Esophagus mucosa (tissue), 1 donor: ENCODE measurements around the gene ANAPC1. TPM values are rescaled to one million over a fixed set of nuclear protein-coding genes. Genes with fewer than 3 reads are reported as not detected.
"Not testable (repeated sequence)": the region's sequence is repeated elsewhere in the genome, so short reads cannot be mapped to it uniquely, and the experiment has no call there.

Experiments
- ATAC-seq: fragments of 200-7000 bp; cut with Tn5 transposase; one replicate; pipeline ENCODE4 v1.9.1; 2020
- total RNA-seq: library from RNA; stranded (reverse); gene quantifications from one replicate; pipeline ENCODE4 v1.2.4, GENCODE V29; 2023
- donor health status: DM: yes; HTN: yes; CAD: no.

The ANAPC1 gene
- 30.4 TPM for total RNA-seq

DNA sequence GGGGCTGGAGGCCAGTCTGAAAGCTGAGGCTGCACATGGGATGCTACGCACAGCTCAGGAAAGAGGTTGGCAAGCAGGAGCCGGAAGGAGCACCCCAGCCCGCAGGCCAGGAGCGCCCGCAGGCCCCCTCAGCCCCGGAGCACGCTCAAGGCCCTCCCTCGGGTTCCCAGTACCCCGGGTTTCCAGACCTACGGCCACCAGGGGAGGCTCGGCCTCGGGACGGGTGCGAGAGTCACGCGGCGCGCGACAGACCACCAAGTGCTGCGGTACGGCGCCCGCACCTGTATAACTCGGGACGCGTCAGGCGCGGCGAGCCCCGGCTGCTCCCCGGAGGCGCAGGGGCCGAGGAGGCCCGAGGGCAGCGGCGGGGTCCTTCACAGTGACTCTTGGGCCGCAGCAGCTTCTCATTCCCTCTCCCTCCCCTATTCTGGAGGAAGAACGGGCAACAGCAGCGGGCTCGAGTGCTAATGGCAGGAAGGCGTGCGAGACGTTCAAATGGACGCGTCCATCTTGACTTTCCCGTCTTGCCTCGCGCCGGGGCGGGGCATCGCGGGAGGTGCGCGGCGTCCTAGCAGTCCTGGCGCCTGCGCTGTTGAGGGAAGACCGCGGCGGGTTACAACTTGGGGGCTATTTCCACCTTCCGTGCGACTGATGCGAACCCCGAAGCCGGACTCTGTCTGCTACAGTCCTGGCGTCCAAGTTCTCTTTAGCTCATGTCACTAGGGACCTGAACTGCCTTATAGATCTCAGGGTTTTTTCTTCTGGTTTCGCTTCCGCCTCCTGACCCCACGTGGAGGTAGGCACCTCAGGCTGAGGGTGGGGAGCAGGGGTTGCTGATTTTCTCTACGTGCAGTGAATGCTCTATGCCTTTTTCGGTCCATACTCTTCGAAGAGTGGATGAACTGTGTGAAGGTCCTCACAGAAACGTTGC is at the start of gene ANAPC1:
Gene ANAPC1, minus strand, starts transcription at position 533 of the 931 bp plus-strand sequence. CDS start 3,368 bp downstream, outside the sequence.
- ATAC-seq, result peak; percentile 91

DNA sequence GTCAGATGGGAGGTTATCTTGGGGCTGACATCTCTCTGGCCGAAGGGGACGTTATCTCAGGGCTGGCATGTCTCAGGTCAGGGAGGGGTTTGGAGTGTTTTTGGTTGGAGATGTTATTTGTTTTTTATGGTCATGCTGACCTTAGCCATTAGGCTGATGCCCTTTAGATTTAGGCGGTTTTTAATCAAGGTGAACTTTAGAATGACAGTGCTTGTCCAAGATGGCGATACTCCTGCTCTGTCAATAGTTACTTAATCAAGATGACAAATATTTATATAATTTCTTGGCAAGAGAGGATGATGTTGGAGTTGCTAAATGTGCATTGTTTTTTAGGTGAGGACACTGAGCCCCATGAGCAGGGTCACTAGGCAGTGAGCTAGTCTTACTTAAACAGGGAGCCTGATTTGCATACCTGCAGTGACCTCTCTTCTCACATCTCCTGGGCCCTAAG is 48.9 kb upstream of the ANAPC1 start:
- no peak for ATAC-seq

DNA sequence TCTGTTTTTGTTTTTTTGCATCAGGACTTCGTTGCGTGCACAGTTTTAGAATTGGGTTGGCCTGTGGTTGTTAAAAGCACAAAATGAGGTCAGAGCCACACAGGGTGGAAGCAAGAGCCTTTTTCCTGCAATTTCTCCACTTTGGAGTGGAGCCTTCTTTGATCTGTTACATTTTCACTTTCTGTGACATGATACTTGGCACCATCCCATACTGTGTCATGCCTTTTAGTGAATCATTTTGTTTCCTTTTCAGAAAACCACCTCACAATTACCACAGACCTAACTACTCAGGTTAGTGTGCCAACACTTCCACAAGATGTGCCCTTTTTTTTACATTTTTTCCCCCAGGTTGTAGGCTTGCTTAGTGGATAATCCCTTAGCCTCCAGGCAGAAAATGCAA is 46.9 kb upstream of the ANAPC1 start:
- ATAC-seq, result peak; percentile 74

GRCh38 chr2:111930409-111930808 is 46.4 kb upstream of the ANAPC1 start:
- peak; percentile 10 for ATAC-seq

GRCh38 chr2:111927723-111928122 is 43.7 kb upstream of the ANAPC1 start:
- ATAC-seq, result no peak

DNA sequence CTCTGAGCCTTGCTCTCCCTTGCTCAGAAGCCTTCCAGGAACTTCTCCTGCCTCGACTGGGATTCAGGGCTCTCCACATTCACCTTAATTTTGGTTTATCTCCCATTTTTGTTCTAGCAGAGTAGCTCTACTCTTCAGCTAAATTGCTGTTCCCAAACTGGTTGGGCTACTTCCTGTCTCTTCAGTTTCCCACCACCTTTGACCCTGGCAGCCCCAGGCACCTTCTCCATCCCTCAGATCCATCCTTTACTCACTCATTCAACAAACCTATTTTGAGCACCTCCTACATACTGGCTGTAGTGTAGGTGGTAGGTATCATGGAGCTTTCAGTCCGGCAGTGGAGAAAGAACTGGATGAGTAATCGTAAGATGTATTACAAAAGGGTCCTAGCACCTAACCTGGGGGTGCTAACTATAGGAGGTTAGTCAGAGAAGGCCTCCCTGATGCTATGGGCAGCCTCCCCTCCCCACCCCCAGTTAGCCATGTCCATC is 40.7 kb upstream of the ANAPC1 start:
- no peak for ATAC-seq

DNA sequence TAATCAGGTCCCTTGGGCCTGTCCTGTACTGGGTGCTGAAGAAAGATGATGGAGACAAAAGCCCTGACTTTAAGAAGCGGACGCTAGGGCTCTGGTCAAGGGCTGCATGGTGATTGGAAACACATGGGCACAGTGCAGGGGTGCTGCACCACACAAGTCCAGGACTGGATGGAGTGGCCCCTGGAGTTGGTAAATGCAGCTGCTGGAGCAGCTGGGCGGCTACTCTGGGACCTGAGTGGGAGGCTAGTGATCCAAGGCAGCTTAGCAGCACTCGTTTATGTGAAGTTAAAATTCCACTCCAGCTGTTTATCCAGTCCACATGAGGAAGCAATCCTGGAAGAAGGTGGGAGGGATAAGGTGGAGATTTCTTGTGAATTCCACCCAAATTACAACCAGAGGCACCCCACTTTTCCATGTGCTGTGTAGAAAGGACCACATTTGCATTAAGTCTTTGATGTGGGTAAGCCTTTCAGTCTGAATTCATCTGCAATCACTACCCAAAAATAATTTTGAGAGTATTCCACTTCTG is 39.3 kb upstream of the ANAPC1 start:
- no peak for ATAC-seq

GRCh38 chr2:111919794-111920608 is 36.0 kb upstream of the ANAPC1 start:
- peak; percentile 58 for ATAC-seq

DNA sequence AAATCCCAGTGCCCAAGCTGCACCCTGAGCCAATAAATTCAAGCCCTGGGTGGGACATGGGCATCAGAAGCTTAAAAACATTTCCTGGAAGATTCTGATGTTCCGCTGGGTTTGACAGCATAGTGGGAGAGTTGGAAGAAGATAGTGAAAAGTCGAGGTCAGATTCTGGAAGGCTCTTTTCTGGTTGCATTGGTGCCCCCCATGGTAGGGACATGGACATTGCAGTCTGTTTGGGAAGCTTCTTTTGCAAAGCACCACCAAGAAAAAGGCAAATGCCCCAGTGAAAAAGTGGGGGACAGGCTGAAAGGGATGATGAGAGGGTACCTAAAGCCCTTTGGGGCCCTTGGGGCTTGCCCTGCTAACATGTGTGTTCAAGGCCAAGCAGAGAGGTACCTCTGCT is 35.4 kb upstream of the ANAPC1 start:
- ATAC-seq, result no peak

- ATAC-seq, result no peak
Observed at GRCh38 chr2:111918383-111918806, 34.4 kb upstream of the ANAPC1 start.

DNA sequence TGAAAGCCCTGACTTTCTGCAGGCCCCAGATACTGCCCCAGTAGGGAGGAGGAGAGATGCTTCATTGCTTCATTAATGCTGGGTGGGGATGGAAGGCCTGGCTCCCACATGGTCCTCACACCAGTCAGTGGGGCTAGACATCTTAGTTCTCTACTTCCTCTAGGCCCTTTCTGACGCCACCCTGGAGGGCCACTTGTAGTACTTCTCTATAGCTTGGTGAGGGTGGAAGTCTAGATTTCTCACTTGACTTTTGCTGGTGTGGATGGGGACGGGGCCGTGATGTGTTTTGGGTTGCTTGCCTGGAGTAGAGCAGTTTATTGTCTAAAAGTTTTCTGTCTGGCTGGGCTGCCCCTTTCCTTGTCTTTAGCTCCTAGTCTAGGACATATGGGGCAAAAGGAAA is 33.1 kb upstream of the ANAPC1 start:
- no peak for ATAC-seq

DNA sequence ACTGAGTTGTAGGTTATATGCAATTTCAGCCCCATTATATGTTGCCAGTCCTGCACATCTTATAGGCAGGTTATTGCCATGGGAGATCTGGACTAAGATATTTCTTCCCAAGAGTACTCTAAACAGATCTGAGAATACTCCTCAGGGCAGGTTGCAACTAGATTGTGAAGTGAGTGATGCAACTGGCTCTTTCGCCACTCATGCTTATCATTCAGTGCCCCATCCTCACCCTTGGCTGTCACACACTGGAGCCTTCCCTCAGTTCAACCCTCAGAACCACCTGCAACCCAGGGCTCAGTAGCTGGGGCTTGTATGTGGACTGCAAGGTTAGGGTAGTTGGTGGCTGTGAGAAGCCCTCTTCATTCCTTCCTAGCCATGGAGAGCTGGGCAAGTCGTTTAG is 28.6 kb upstream of the ANAPC1 start:
- no peak for ATAC-seq

DNA sequence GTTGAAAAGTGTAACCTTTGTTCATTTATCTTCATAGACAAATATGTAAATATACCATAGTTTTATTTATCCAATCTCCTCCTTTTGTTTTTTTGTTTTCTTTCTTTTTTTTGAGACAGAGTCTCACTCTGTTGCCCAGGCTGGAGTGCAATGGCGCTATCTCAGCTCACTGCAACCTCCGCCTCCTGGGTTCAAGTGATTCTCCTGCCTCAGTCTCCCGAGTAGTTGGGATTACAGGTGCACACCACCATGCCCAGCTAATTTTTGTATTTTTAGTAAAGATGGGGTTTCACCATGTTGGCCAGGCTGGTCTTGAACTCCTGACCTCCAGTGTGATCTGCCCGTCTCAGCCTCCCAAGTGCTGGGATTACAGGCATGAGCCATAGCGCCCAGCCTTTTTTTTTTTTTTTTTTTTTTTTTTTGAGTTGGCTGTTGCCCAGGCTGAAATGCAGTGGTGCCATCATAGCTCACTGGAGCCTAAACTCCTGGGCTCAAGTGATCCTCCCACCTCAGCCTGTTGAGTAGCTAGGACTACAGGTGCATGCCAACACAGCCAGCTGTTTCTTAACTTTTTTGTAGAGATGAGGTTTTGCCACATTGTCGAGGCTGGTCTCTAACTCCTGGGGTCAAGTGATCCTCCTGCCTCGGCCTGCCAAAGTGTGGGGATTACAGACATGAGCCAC is 27.4 kb upstream of the ANAPC1 start:
- ATAC-seq, result not testable (repeated sequence)

GRCh38 chr2:111910609-111911277 is 26.8 kb upstream of the ANAPC1 start:
- no peak for ATAC-seq

GRCh38 chr2:111909997-111910396 is 26.0 kb upstream of the ANAPC1 start:
- not testable (repeated sequence) for ATAC-seq

DNA sequence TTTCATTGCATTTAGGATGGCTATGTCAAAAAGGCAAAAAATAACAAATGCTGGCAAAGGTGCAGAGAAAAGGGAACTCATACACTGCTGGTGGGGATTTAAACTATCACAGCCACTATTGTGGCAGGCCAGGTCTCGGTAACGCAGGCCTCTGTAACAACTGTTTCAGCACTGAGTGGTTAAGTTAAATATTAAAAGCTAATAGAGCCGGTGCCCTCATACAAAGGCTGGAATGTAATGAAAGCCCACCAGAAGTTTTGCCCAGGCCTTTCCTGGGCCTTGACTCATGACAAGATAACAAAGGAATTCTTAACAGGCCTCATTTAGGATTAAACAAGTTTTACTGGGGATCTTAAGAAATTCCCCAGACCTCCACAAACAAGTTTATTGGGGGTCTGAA is 25.1 kb upstream of the ANAPC1 start:
- ATAC-seq, result no peak

DNA sequence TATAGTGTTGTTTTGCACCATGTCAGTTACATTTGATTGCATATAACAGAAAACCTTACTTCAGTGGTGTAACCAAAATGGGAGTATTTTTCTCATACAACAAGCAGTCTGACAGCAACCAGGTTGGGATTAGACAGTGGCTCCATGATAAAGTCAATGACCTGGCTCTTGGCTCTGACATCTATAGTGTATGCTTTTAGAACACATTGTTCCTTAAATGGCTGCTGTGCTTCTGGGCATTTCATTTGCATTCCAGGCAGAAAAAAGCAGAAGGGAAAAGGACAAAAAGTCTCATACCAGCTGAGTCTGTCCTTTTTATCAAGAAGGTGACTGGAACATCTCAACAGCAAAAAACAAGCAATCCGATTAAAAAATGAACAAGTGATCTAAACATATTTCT is 24.6 kb upstream of the ANAPC1 start:
- ATAC-seq, result no peak

DNA sequence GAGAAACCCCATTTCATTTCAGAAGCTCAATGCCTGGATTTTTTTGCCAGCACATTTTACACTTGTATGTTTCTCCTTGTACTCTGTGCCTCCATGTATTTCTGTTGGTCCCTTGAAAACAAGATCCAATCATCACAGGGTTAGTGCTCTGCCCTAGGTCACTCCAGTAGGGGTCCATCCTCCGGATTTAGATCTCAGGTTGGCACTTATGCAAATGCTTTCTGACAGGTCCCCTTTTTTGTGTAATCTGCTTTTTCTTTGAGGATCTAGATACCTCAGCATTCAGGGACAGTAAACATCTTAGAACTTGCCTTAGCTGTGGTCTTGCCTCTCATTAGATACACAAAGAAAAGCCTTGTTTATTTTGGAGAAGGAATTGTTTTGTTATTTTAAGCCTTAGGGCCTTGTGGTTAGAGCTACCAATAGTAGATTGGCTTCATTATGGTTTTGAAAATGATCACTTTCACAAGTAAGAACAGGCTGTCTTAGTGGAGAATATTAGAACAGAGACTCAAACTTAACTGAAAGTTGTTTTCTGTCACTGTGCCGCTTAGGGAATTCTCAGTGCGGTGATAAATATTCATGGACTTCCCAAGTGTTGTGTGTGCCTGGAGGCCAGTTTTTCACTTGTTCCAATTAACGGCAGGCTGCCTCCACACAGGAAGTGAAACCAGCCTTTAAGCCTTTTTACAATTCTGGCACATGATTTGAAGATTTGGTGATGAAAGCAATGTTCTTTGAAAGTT is 22.2 kb upstream of the ANAPC1 start:
- no peak for ATAC-seq

DNA sequence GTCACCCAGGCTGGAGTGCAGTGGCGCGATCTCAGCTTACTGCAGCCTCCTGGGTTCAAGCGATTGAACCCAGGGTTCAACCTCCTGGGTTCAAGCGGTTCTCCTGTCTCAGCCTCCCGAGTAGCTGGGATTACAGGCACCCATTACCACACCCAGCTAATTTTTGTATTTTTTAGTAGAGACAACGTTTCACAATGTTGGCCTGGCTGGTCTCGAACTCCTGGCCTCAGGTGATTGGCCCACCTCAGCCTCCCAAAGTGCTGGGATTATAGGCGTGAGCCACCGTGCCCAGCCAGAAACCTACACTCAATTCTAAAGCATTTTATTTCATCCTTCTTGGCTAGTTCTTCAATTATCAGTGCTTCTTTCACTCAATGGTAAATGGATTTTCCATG is 21.5 kb upstream of the ANAPC1 start:
- not testable (repeated sequence) for ATAC-seq

DNA sequence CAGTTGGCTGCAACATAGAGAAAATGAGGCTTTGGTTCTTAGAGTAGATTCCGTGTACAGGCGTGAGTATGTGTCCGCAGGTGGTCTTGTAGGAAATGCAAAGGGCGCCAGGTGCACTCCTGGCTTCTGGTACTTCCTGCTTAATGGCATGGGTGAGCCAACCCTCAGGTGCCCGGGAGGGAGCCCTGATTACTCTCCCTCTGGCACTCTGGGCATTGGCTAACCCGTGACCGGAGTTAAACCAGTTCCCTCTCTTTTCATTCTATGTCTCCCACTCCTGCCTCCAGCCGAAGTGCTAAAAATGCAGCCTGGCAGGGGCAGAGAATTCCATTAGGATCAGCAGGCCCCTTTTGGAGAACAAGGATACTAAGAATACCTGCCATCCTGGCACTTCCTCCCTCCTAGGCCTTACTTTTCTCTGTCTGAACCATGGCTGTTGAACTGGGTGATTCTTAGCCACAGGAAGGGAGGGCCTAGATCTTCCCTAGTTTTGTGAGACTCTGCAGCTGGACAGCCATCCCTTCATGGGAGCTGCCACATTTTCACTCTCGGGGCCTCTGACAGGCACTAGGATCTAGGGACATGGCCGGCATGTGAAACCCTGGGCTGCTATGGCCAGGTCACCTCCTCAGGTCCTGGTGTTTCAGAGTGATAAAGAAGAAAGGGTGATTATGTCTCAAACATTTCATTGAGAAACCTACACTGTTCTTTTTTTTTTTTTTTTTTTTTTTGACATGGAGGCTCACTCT is 20.9 kb upstream of the ANAPC1 start:
- ATAC-seq, result no peak
